ENCODE measurements around the gene ARID1B.

ARID1B gene

DNA sequence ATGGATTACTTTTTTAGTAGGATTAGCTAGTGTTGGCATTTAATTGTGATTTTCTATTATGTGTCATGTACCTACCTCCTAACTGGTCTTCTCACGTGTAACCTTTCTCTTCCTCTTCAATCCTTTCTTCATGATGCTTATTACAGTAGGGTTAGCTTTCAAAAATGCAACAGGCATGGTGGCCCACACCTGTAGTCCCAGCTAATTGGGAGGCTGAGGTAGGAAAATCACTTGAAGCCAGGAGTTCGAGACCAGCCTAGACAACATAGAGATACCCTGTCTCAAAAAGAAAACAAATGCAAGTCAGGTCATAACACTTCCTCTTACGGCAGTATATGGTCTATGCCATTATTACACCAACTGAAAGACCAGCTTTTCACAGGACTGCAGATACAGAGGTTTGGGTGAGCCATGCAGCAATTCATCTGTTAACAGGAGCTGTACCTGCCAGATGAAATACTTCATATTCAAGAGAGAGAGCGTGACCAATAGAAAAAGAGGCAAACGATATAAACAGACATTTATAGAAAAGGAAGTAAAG lies 351.1 kb downstream of the ARID1B start:
- DNase-seq (ENCODE audit: low spot score): no peak
- Histone ChIP-seq H3K18ac (ENCODE audit: low read length) (no peak overlapping the region), H2BK5ac (ENCODE audit: low read length) (no peak overlapping the region), H3K23ac (ENCODE audit: low read depth, low read length, poor library complexity) (no peak overlapping the region), H2BK15ac (ENCODE audit: low read length) (no peak overlapping the region), H3K79me1 (ENCODE audit: low read depth, low read length) (no peaks in the 10 kb centered on the region), H2AFZ (ENCODE audit: low read length) (no peak overlapping the region), H3K14ac (ENCODE audit: low read length) (no peak overlapping the region), H3K4me3 (ENCODE audit: low read length in 2 of 2) (no peak overlapping the region), H2BK12ac (ENCODE audit: low read length) (no peak overlapping the region), H3K27me3 (ENCODE audit: control insufficient read depth in 3 of 3, insufficient read depth in 3 of 3, low read depth in 1 of 3, low read length in 3 of 3) (no peaks in the 10 kb centered on the region), H3K27ac (replicated peaks; ENCODE audit: low read length) (no peak overlapping the region), H3K4me1 (ENCODE audit: control insufficient read depth in 2 of 2, insufficient read depth in 1 of 2, low read depth in 1 of 2, low read length in 2 of 2) (peaks cover 3% of the 10 kb centered on the region in 2 donors), H3K9ac (ENCODE audit: low read depth, low read length, poor library complexity) (no peak overlapping the region), H3K9me3 (replicated peaks in 1 of 2; ENCODE audit: control insufficient read depth in 2 of 2, insufficient read depth in 1 of 2, low read depth in 1 of 2, low read length in 2 of 2) (no peaks in the 10 kb centered on the region), H4K91ac (ENCODE audit: low read depth, low read length, poor library complexity) (no peak overlapping the region), H3K36me3 (replicated peaks in 1 of 2; ENCODE audit: control insufficient read depth in 2 of 2, insufficient read depth in 2 of 2, low read length in 2 of 2) (peaks cover under 1 to 25% of the 10 kb centered on the region in 2 donors), H3K4ac (ENCODE audit: low read length) (no peak overlapping the region), H3K4me2 (ENCODE audit: insufficient read depth, low read length, poor library complexity, severe bottlenecking) (no peak overlapping the region), H2BK120ac (ENCODE audit: low read depth, low read length) (no peak overlapping the region), H4K8ac (ENCODE audit: low read depth, low read length) (no peak overlapping the region), H2AK5ac (ENCODE audit: low read depth, low read length) (no peak overlapping the region)
- WGBS, 2 donors (ENCODE audit: extremely low coverage in 2 of 2, insufficient read length in 2 of 2, insufficient replicate concordance in 1 of 2): no CpG with 5 or more reads among the region's 5 CpGs

DNA sequence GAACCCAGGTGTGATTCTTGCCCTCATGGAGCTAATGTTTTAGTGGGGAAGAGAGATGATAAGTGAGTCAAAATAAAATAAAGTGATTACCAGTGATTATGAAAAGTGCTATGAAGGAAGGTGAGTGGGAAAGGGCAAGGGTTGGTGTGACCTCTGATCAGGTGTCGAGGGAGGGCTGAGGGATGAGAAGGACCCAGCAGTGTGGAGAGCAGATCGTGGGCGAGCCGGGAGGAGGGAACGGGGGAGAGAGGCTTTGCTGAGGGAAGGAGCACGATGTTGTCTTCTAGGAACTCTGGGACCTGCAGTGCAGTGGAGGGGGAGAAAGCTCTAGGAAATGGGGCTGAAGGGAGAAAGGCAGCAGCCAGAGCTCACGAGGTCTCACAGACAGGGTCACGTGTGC lies 354.1 kb downstream of the ARID1B start:
- Histone ChIP-seq H4K91ac (ENCODE audit: low read depth, low read length, poor library complexity) (no peak overlapping the region), H3K23ac (ENCODE audit: low read depth, low read length, poor library complexity) (no peak overlapping the region), H3K9ac (ENCODE audit: low read depth, low read length, poor library complexity) (no peak overlapping the region), H3K4ac (ENCODE audit: low read length) (no peak overlapping the region), H2AK5ac (ENCODE audit: low read depth, low read length) (no peak overlapping the region), H3K4me3 (ENCODE audit: low read length in 2 of 2) (no peak overlapping the region), H3K18ac (ENCODE audit: low read length) (no peak overlapping the region), H2BK12ac (ENCODE audit: low read length) (no peak overlapping the region), H3K79me1 (ENCODE audit: low read depth, low read length) (no peaks in the 10 kb centered on the region), H3K9me3 (replicated peaks in 1 of 2; ENCODE audit: control insufficient read depth in 2 of 2, insufficient read depth in 1 of 2, low read depth in 1 of 2, low read length in 2 of 2) (no peaks in the 10 kb centered on the region), H3K36me3 (replicated peaks in 1 of 2; ENCODE audit: control insufficient read depth in 2 of 2, insufficient read depth in 2 of 2, low read length in 2 of 2) (peaks cover 8 to 47% of the 10 kb centered on the region in 2 donors), H3K27me3 (ENCODE audit: control insufficient read depth in 3 of 3, insufficient read depth in 3 of 3, low read depth in 1 of 3, low read length in 3 of 3) (no peaks in the 10 kb centered on the region), H2AFZ (ENCODE audit: low read length) (no peak overlapping the region), H2BK120ac (ENCODE audit: low read depth, low read length) (no peak overlapping the region), H2BK5ac (ENCODE audit: low read length) (no peak overlapping the region), H2BK15ac (ENCODE audit: low read length) (no peak overlapping the region), H3K4me1 (ENCODE audit: control insufficient read depth in 2 of 2, insufficient read depth in 1 of 2, low read depth in 1 of 2, low read length in 2 of 2) (peaks cover 0 to 2% of the 10 kb centered on the region in 2 donors), H4K8ac (ENCODE audit: low read depth, low read length) (no peak overlapping the region), H3K4me2 (ENCODE audit: insufficient read depth, low read length, poor library complexity, severe bottlenecking) (no peak overlapping the region), H3K27ac (replicated peaks; ENCODE audit: low read length) (no peak overlapping the region), H3K14ac (ENCODE audit: low read length) (no peak overlapping the region)
- DNase-seq (ENCODE audit: low spot score): no peak
- WGBS, 2 donors (ENCODE audit: extremely low coverage in 2 of 2, insufficient read length in 2 of 2, insufficient replicate concordance in 1 of 2): no CpG with 5 or more reads among the region's 8 CpGs

DNA sequence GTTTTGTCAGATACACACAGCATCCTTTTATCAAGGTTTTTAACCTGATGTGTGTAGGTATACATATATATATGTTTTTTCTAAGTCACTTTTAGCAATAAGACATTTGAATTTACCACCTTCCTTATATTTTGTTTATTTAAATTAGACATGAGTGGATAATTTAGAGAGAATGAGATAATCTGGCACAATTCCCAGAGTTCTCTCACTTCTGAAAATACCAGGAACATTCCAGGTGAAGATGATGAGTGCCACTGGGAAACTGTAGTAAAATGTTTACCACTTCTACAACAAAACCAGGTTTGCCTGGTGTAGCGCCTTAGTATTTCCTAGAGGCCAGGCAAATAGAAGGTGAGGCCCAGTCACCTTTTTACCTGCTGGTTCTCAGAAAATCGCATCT lies 356.7 kb downstream of the ARID1B start:
- Histone ChIP-seq H3K79me1 (ENCODE audit: low read depth, low read length) (no peaks in the 10 kb centered on the region), H2BK5ac (ENCODE audit: low read length) (no peak overlapping the region), H3K27me3 (ENCODE audit: control insufficient read depth in 3 of 3, insufficient read depth in 3 of 3, low read depth in 1 of 3, low read length in 3 of 3) (no peaks in the 10 kb centered on the region), H2BK15ac (ENCODE audit: low read length) (no peak overlapping the region), H3K27ac (replicated peaks; ENCODE audit: low read length) (no peak overlapping the region), H3K4me3 (ENCODE audit: low read length in 2 of 2) (no peak overlapping the region), H3K18ac (ENCODE audit: low read length) (no peak overlapping the region), H3K9ac (ENCODE audit: low read depth, low read length, poor library complexity) (no peak overlapping the region), H3K4me1 (ENCODE audit: control insufficient read depth in 2 of 2, insufficient read depth in 1 of 2, low read depth in 1 of 2, low read length in 2 of 2) (no peaks in the 10 kb centered on the region), H2AK5ac (ENCODE audit: low read depth, low read length) (no peak overlapping the region), H4K8ac (ENCODE audit: low read depth, low read length) (no peak overlapping the region), H3K4me2 (ENCODE audit: insufficient read depth, low read length, poor library complexity, severe bottlenecking) (no peak overlapping the region), H3K36me3 (replicated peaks in 1 of 2; ENCODE audit: control insufficient read depth in 2 of 2, insufficient read depth in 2 of 2, low read length in 2 of 2) (peaks cover 8 to 60% of the 10 kb centered on the region in 2 donors), H2BK120ac (ENCODE audit: low read depth, low read length) (no peak overlapping the region), H4K91ac (ENCODE audit: low read depth, low read length, poor library complexity) (no peak overlapping the region), H3K14ac (ENCODE audit: low read length) (no peak overlapping the region), H3K9me3 (replicated peaks in 1 of 2; ENCODE audit: control insufficient read depth in 2 of 2, insufficient read depth in 1 of 2, low read depth in 1 of 2, low read length in 2 of 2) (no peaks in the 10 kb centered on the region), H3K4ac (ENCODE audit: low read length) (no peak overlapping the region), H2AFZ (ENCODE audit: low read length) (no peak overlapping the region), H3K23ac (ENCODE audit: low read depth, low read length, poor library complexity) (no peak overlapping the region), H2BK12ac (ENCODE audit: low read length) (no peak overlapping the region)
- DNase-seq (ENCODE audit: low spot score): no peak
- WGBS, 2 donors (ENCODE audit: extremely low coverage in 2 of 2, insufficient read length in 2 of 2, insufficient replicate concordance in 1 of 2): no CpG with 5 or more reads among the region's 2 CpGs

DNA sequence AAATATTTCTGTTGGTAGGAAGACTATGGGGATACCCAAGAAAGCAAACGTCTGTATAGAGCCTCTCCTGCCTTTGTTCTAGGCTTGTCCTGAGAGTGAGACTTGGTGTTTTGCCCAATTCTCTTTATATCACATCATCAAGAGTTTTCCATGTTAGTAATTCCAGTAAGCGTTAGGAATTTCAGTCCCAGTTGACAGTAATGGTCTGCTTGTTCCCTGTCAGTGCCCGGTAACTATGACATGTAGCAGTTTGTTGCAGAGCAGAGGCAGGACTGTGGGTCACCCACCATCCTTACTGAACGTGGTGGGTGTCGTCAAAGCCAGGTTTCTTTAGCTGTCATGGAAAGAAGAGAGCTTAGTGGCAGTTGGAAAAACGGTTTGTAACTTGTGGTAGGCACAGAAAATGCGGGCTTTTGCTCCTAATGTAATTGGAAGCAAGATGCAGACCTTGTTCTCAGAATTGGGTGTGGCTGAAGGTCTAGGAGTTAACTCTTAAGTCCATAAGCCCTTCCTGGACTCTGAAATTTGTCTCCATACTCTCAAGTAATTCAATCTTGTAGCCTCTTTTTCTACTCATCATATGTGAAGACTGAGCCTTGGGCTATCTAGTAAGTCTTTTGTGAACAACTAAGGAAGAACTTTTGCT lies 357.3 kb downstream of the ARID1B start:
- no CpG with 5 or more reads among the region's 7 CpGs for WGBS, 2 donors (ENCODE audit: extremely low coverage in 2 of 2, insufficient read length in 2 of 2, insufficient replicate concordance in 1 of 2)
- H2BK12ac ChIP-seq (ENCODE audit: low read length): no peak overlapping the region
- no peak overlapping the region for H3K27ac ChIP-seq (replicated peaks; ENCODE audit: low read length)
- no peak overlapping the region for H2BK15ac ChIP-seq (ENCODE audit: low read length)
- DNase-seq (ENCODE audit: low spot score): no peak
- H3K23ac ChIP-seq (ENCODE audit: low read depth, low read length, poor library complexity): no peak overlapping the region
- H2BK120ac ChIP-seq (ENCODE audit: low read depth, low read length): no peak overlapping the region
- no peak overlapping the region for H3K14ac ChIP-seq (ENCODE audit: low read length)
- no peaks in the 10 kb centered on the region for H3K9me3 ChIP-seq (replicated peaks in 1 of 2; ENCODE audit: control insufficient read depth in 2 of 2, insufficient read depth in 1 of 2, low read depth in 1 of 2, low read length in 2 of 2)
- H3K27me3 ChIP-seq (ENCODE audit: control insufficient read depth in 3 of 3, insufficient read depth in 3 of 3, low read depth in 1 of 3, low read length in 3 of 3): no peaks in the 10 kb centered on the region
- no peak overlapping the region for H3K9ac ChIP-seq (ENCODE audit: low read depth, low read length, poor library complexity)
- no peaks in the 10 kb centered on the region for H3K79me1 ChIP-seq (ENCODE audit: low read depth, low read length)
- no peak overlapping the region for H2AK5ac ChIP-seq (ENCODE audit: low read depth, low read length)
- no peak overlapping the region for H3K18ac ChIP-seq (ENCODE audit: low read length)
- no peak overlapping the region for H4K91ac ChIP-seq (ENCODE audit: low read depth, low read length, poor library complexity)
- H3K4me3 ChIP-seq (ENCODE audit: low read length in 2 of 2): no peak overlapping the region
- no peak overlapping the region for H2AFZ ChIP-seq (ENCODE audit: low read length)
- H3K4me1 ChIP-seq (ENCODE audit: control insufficient read depth in 2 of 2, insufficient read depth in 1 of 2, low read depth in 1 of 2, low read length in 2 of 2): no peaks in the 10 kb centered on the region
- no peak overlapping the region for H3K4me2 ChIP-seq (ENCODE audit: insufficient read depth, low read length, poor library complexity, severe bottlenecking)
- no peak overlapping the region for H3K4ac ChIP-seq (ENCODE audit: low read length)
- peaks cover 8 to 64% of the 10 kb centered on the region in 2 donors for H3K36me3 ChIP-seq (replicated peaks in 1 of 2; ENCODE audit: control insufficient read depth in 2 of 2, insufficient read depth in 2 of 2, low read length in 2 of 2)
- H4K8ac ChIP-seq (ENCODE audit: low read depth, low read length): no peak overlapping the region
- H2BK5ac ChIP-seq (ENCODE audit: low read length): no peak overlapping the region
